Neural cell (in vitro differentiated cells): ENCODE data around the gene GGCX. TPM values are rescaled to one million over a fixed set of nuclear protein-coding genes. Genes with fewer than 3 reads are reported as not detected.

ENCODE experiments used
- H2AFZ ChIP-seq: fragments of 200-600, 300-800 bp; sonication (generic), shearing (Covaris generic); 2 replicates; pipeline ENCODE4 v1.6.0; 2014; ENCODE audit warnings: low read depth, mild to moderate bottlenecking, antibody characterized with exemption, low read length, moderate library complexity
- H3F3A ChIP-seq: fragments of 200-600 bp; shearing (Covaris generic); 2 replicates; pipeline ENCODE4 v1.6.1; 2016; ENCODE audit warnings: mild to moderate bottlenecking, moderate library complexity, mixed read lengths, antibody characterized with exemption, low read length; ENCODE audit not compliant: insufficient read depth, poor library complexity, severe bottlenecking
- H3K27ac ChIP-seq: fragments of 200-600, 300-800 bp; sonication (generic), shearing (Covaris generic); 2 replicates; pipeline ENCODE4 v1.5.1; 2014; ENCODE audit warnings: mild to moderate bottlenecking, low read length, moderate library complexity
- H3K27me3 ChIP-seq: fragments of 300-800, 200-600 bp; sonication (generic), shearing (Covaris generic); 2 replicates; pipeline ENCODE4 v1.6.0; 2014; ENCODE audit warnings: mild to moderate bottlenecking, low read depth, low read length, moderate library complexity; ENCODE audit not compliant: insufficient read depth
- H3K36me3 ChIP-seq: fragments of 300-800, 200-600 bp; sonication (generic), shearing (Covaris generic); 2 replicates; pipeline ENCODE4 v1.5.1; 2014; ENCODE audit warnings: mild to moderate bottlenecking, antibody characterized with exemption, low read length, moderate library complexity; ENCODE audit not compliant: insufficient read depth
- H3K4me2 ChIP-seq: fragments of 300-800, 200-600 bp; sonication (generic), shearing (Covaris generic); 2 replicates; pipeline ENCODE4 v1.6.0; 2014; ENCODE audit warnings: mild to moderate bottlenecking, low read length
- H3K4me3 ChIP-seq: fragments of 300-800, 200-600 bp; sonication (generic), shearing (Covaris generic); 2 replicates; pipeline ENCODE4 v1.5.1; 2014; ENCODE audit warnings: mild to moderate bottlenecking, low read length, moderate library complexity
- H3K79me2 ChIP-seq: fragments of 200-600 bp; shearing (Covaris generic); replicated peaks from 2 replicates; pipeline ENCODE4 v1.6.0; 2014; ENCODE audit warnings: mild to moderate bottlenecking, low read length, moderate library complexity; ENCODE audit not compliant: insufficient read depth
- H3K9ac ChIP-seq: fragments of 300-800, 200-600 bp; sonication (generic), shearing (Covaris generic); 2 replicates; pipeline ENCODE4 v1.6.1; 2016; ENCODE audit warnings: mild to moderate bottlenecking, low read length, mixed read lengths
- H3K9me2 ChIP-seq: fragments of 200-600 bp; shearing (Covaris generic); 2 replicates; pipeline ENCODE4 v1.6.1; 2016; ENCODE audit warnings: mild to moderate bottlenecking, low read length, mixed read lengths; ENCODE audit not compliant: insufficient read depth
- H3K9me3 ChIP-seq: fragments of 200-600, 300-800 bp; sonication (generic), shearing (Covaris generic); 2 replicates; pipeline ENCODE4 v1.6.1; 2016; ENCODE audit warnings: mild to moderate bottlenecking, mixed run types, low read length, moderate library complexity, mixed read lengths
- H4K20me1 ChIP-seq: fragments of 200-600 bp; shearing (Covaris generic); 2 replicates; pipeline ENCODE4 v1.6.1; 2016; ENCODE audit warnings: mild to moderate bottlenecking, mixed run types; ENCODE audit not compliant: insufficient read depth
- EP300 ChIP-seq: fragments of 450-650 bp; conservative IDR thresholded peaks from 2 replicates; pipeline ENCODE4 v1.6.1; 2014; ENCODE audit warnings: antibody characterized with exemption, mild to moderate bottlenecking, moderate library complexity; ENCODE audit not compliant: poor library complexity, severe bottlenecking
- EZH2 ChIP-seq: fragments of 200-600, 300-800 bp; shearing (Covaris generic), sonication (generic); IDR thresholded peaks from 2 replicates; pipeline ENCODE4 v1.6.1; 2014; ENCODE audit warnings: antibody characterized with exemption, low read length, borderline replicate concordance, mild to moderate bottlenecking; ENCODE audit not compliant: insufficient read depth, poor library complexity, severe bottlenecking
- MXI1 ChIP-seq: fragments of 450-650 bp; conservative IDR thresholded peaks from 2 replicates; pipeline ENCODE4 v1.6.1; 2014; ENCODE audit warnings: antibody characterized with exemption, mild to moderate bottlenecking; ENCODE audit not compliant: poor library complexity, severe bottlenecking
- POLR2AphosphoS5 ChIP-seq: IDR thresholded peaks from 2 replicates; pipeline ENCODE4 v1.6.1; 2012
- RAD21 ChIP-seq: fragments of 450-650 bp; conservative IDR thresholded peaks from 2 replicates; pipeline ENCODE4 v1.6.1; 2014; ENCODE audit warnings: antibody characterized with exemption, mild to moderate bottlenecking, moderate library complexity
- SMC3 ChIP-seq: fragments of 450-650 bp; conservative IDR thresholded peaks from 2 replicates; pipeline ENCODE4 v1.6.1; 2014; ENCODE audit warnings: antibody characterized with exemption, mild to moderate bottlenecking, moderate library complexity; ENCODE audit not compliant: poor library complexity
- TAF1 ChIP-seq: IDR thresholded peaks from 2 replicates; pipeline ENCODE4 v1.6.1; 2012; ENCODE audit warnings: low read depth
- polyA plus RNA-seq: library from polyadenylated mRNA; depleted of rRNA; stranded (reverse); fragments of >200 nt; gene quantifications from 2 replicates; pipeline ENCODE4 v1.2.3, GENCODE V29; 2014
- TF ChIP-seq, protein P1 (sequence below): fragments of 450-650 bp; IDR thresholded peaks from 2 replicates; pipeline ENCODE4 v1.5.1; 2014; ENCODE audit warnings: antibody characterized with exemption, mild to moderate bottlenecking, moderate library complexity; ENCODE audit not compliant: poor library complexity, severe bottlenecking
- TF ChIP-seq, protein P2 (sequence below): IDR thresholded peaks from 2 replicates; pipeline ENCODE4 v1.6.1; 2012; ENCODE audit warnings: borderline replicate concordance

Gene GGCX
- polyA plus RNA-seq, 1 donor from 2014 or later = 41.4 TPM

DNA sequence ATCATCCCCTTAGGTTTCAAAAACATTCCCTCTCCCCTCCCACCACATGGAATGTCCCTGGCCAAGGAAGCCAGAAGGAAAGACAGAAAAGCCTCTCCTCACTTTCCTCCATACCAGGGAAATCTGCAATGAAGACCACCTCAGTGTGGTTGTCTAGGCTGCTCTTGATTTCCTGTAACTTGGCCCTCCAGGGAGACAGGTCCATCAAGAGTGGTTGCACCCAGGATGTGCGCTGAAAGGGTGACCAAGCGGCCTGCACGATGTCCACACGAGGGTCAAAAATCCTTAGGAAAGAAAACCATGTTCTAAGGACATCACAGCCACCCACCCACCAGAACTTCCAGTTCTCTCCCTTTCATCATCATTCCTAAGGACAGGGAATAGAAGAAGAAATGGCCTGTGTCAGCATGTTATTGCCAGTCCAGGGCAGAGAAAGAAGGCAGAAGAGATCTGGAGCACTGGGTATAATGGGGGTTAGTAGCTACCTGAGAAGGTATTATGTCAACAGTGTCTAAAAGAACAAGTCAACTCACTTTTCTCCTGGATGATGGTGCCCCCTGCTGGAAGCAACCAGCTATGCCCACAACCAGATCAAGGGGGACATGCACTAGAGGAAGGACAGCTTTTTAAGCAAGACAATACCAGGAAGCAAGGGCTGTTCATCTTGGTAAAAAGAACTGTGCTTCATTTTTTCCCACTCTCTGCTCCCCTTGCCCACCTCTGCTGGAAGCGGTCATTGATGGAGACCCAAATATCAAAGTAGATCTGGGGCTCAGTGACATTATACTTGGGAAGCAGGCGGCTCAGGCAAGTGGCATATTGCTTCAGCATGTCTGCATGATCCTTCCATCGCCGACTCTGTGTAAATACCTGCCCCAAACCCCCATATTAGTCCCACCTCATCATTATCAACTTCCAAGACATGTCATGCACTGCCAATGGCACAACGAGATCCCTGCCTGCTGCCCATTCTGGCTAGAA, 9.3 kb downstream of the GGCX start:
- Histone ChIP-seq H3K9me2 (no peaks in the 10 kb centered on the region), H2AFZ (no peak overlapping the region), H4K20me1 (no peaks in the 10 kb centered on the region), H3F3A (no peaks in the 10 kb centered on the region), H3K4me3 (no peak overlapping the region), H3K27ac (no peak overlapping the region), H3K9me3 (no peaks in the 10 kb centered on the region), H3K4me2 (no peak overlapping the region), H3K27me3 (no peaks in the 10 kb centered on the region), H3K9ac (no peak overlapping the region), H3K36me3 (peaks cover 8% of the 10 kb centered on the region), H3K79me2 (no peaks in the 10 kb centered on the region)
- TF ChIP-seq EZH2 (no peak), SMC3 (peak; percentile 98), EP300 (no peak), TAF1 (no peak), MXI1 (no peak), POLR2AphosphoS5 (peak; percentile 9), RAD21 (peak; percentile 94)
- TF ChIP-seq, protein P1, sequence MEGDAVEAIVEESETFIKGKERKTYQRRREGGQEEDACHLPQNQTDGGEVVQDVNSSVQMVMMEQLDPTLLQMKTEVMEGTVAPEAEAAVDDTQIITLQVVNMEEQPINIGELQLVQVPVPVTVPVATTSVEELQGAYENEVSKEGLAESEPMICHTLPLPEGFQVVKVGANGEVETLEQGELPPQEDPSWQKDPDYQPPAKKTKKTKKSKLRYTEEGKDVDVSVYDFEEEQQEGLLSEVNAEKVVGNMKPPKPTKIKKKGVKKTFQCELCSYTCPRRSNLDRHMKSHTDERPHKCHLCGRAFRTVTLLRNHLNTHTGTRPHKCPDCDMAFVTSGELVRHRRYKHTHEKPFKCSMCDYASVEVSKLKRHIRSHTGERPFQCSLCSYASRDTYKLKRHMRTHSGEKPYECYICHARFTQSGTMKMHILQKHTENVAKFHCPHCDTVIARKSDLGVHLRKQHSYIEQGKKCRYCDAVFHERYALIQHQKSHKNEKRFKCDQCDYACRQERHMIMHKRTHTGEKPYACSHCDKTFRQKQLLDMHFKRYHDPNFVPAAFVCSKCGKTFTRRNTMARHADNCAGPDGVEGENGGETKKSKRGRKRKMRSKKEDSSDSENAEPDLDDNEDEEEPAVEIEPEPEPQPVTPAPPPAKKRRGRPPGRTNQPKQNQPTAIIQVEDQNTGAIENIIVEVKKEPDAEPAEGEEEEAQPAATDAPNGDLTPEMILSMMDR = peak; percentile 95
- TF ChIP-seq, protein P2, sequence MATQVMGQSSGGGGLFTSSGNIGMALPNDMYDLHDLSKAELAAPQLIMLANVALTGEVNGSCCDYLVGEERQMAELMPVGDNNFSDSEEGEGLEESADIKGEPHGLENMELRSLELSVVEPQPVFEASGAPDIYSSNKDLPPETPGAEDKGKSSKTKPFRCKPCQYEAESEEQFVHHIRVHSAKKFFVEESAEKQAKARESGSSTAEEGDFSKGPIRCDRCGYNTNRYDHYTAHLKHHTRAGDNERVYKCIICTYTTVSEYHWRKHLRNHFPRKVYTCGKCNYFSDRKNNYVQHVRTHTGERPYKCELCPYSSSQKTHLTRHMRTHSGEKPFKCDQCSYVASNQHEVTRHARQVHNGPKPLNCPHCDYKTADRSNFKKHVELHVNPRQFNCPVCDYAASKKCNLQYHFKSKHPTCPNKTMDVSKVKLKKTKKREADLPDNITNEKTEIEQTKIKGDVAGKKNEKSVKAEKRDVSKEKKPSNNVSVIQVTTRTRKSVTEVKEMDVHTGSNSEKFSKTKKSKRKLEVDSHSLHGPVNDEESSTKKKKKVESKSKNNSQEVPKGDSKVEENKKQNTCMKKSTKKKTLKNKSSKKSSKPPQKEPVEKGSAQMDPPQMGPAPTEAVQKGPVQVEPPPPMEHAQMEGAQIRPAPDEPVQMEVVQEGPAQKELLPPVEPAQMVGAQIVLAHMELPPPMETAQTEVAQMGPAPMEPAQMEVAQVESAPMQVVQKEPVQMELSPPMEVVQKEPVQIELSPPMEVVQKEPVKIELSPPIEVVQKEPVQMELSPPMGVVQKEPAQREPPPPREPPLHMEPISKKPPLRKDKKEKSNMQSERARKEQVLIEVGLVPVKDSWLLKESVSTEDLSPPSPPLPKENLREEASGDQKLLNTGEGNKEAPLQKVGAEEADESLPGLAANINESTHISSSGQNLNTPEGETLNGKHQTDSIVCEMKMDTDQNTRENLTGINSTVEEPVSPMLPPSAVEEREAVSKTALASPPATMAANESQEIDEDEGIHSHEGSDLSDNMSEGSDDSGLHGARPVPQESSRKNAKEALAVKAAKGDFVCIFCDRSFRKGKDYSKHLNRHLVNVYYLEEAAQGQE = no peak

GRCh38 chr2:85550486-85550885, 10.8 kb downstream of the GGCX start:
- no peak overlapping the region for H3K4me3 ChIP-seq
- H2AFZ ChIP-seq = no peak overlapping the region
- no peak overlapping the region for H3K4me2 ChIP-seq
- no peaks in the 10 kb centered on the region for H3F3A ChIP-seq
- H3K9me3 ChIP-seq = no peaks in the 10 kb centered on the region
- no peaks in the 10 kb centered on the region for H3K79me2 ChIP-seq
- no peaks in the 10 kb centered on the region for H3K27me3 ChIP-seq
- H4K20me1 ChIP-seq = no peaks in the 10 kb centered on the region
- H3K9ac ChIP-seq = no peak overlapping the region
- H3K27ac ChIP-seq = no peak overlapping the region
- peaks cover 8% of the 10 kb centered on the region for H3K36me3 ChIP-seq
- H3K9me2 ChIP-seq = no peaks in the 10 kb centered on the region
- TF ChIP-seq, protein P2 = no peak
- TF ChIP-seq RAD21 (no peak), MXI1 (no peak), POLR2AphosphoS5 (no peak), SMC3 (no peak), TAF1 (no peak), EP300 (no peak), EZH2 (no peak)
- TF ChIP-seq, protein P1 = no peak
